Activated CD8-positive, alpha-beta memory T cell treated with anti-CD3 and anti-CD28 coated beads for 48 hours (primary cell): ENCODE results near the gene GYS1.
A peak's percentile ranks its signal among the peaks of the same experiment; 100 is the strongest.

Experiments
- DNase-seq, 3 experiments: peaks; one replicate each; pipeline ENCODE4 v3.0.0-alpha.2; 2020; ENCODE audit warnings: low read depth in 2 of 3, low spot score in 2 of 3

The GYS1 gene

GRCh38 chr19:48965040-48965805 is 27.9 kb downstream of the GYS1 start, which contains the start of gene FTL:
TSS of gene FTL (plus strand) at chr19:48965309. CDS start at chr19:48965508, 199 bp downstream.
- peak; percentile 79 to 85 (median 85) for DNase-seq

GRCh38 chr19:48964205-48965039 is 28.7 kb downstream of the GYS1 start:
- DNase-seq: no peak

GRCh38 chr19:48963371-48964204 is 29.5 kb downstream of the GYS1 start:
- DNase-seq: peak in 1 of 3 experiments; percentile 70

- no peak for DNase-seq
Measured at GRCh38 chr19:48962849-48963165, 30.3 kb downstream of the GYS1 start.

GRCh38 chr19:48962029-48962848 is 30.9 kb downstream of the GYS1 start:
- no peak for DNase-seq

- no peak for DNase-seq
Measured at GRCh38 chr19:48961673-48962028, 31.5 kb downstream of the GYS1 start.

- no peak for DNase-seq
Measured at GRCh38 chr19:48961051-48961649, 32.0 kb downstream of the GYS1 start.

GRCh38 chr19:48959341-48960239 is 33.5 kb downstream of the GYS1 start:
- no peak for DNase-seq

GRCh38 chr19:48958006-48958405 is 35.1 kb downstream of the GYS1 start:
- DNase-seq: no peak

- DNase-seq: no peak
Measured at GRCh38 chr19:48955308-48955958, 37.7 kb downstream of the GYS1 start.

- DNase-seq: peak; percentile 89 to 93 (median 92)
Measured at GRCh38 chr19:48954595-48955307, 38.4 kb downstream of the GYS1 start, which contains the start of gene BAX. TSS of gene BAX (plus strand) at chr19:48954875. CDS start at chr19:48954929, 54 bp downstream.

- no peak for DNase-seq
Measured at GRCh38 chr19:48953990-48954594, 39.0 kb downstream of the GYS1 start.

- no peak for DNase-seq
Measured at GRCh38 chr19:48953141-48953540, 40.0 kb downstream of the GYS1 start.

- DNase-seq: no peak
Measured at GRCh38 chr19:48950830-48951519, 42.1 kb downstream of the GYS1 start.

GRCh38 chr19:48950159-48950558 is 43.0 kb downstream of the GYS1 start:
- no peak for DNase-seq

- no peak for DNase-seq
Measured at GRCh38 chr19:48947258-48947542, 45.9 kb downstream of the GYS1 start.
